Hepatocyte (in vitro differentiated cells): ENCODE results near the gene ARID1A.

Experiments used
- EZH2 ChIP-seq: fragments of 200-600 bp; sonication (generic); IDR thresholded peaks from 2 replicates; pipeline ENCODE4 v1.6.1; 2016; ENCODE audit warnings: antibody characterized with exemption, mild to moderate bottlenecking, borderline replicate concordance
- TF ChIP-seq, protein P1 (sequence below): fragments of 200-600 bp; sonication (generic); IDR thresholded peaks from 2 replicates; pipeline ENCODE4 v1.5.1; 2016; ENCODE audit warnings: antibody characterized with exemption, mild to moderate bottlenecking; ENCODE audit not compliant: poor library complexity

GRCh38 chr1:26697978-26698849 is 2.4 kb downstream of the ARID1A start:
- TF ChIP-seq, protein P1, sequence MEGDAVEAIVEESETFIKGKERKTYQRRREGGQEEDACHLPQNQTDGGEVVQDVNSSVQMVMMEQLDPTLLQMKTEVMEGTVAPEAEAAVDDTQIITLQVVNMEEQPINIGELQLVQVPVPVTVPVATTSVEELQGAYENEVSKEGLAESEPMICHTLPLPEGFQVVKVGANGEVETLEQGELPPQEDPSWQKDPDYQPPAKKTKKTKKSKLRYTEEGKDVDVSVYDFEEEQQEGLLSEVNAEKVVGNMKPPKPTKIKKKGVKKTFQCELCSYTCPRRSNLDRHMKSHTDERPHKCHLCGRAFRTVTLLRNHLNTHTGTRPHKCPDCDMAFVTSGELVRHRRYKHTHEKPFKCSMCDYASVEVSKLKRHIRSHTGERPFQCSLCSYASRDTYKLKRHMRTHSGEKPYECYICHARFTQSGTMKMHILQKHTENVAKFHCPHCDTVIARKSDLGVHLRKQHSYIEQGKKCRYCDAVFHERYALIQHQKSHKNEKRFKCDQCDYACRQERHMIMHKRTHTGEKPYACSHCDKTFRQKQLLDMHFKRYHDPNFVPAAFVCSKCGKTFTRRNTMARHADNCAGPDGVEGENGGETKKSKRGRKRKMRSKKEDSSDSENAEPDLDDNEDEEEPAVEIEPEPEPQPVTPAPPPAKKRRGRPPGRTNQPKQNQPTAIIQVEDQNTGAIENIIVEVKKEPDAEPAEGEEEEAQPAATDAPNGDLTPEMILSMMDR: no peak
- TF ChIP-seq EZH2: no peak
